HG03558 (cell line): ENCODE data around the gene SLAIN2.

ENCODE experiments used
- ATAC-seq: cut with Tn5 transposase; IDR thresholded peaks from one replicate; pipeline ENCODE4 v1.9.1; 2021; ENCODE audit warnings: moderate number of reproducible peaks; ENCODE audit not compliant: unreplicated experiment; ENCODE audit errors: extremely low read depth

Gene SLAIN2

GRCh38 chr4:48367016-48367415, 25.7 kb downstream of the SLAIN2 start:
- ATAC-seq: no peak

GRCh38 chr4:48368389-48368788, 27.1 kb downstream of the SLAIN2 start:
- ATAC-seq: no peak

GRCh38 chr4:48369248-48369647, 27.9 kb downstream of the SLAIN2 start:
- ATAC-seq: no peak

- no peak for ATAC-seq
Measured at GRCh38 chr4:48369771-48370170, 28.4 kb downstream of the SLAIN2 start.

- no peak for ATAC-seq
Measured at GRCh38 chr4:48370260-48371134, 29.2 kb downstream of the SLAIN2 start.

- ATAC-seq: no peak
Measured at GRCh38 chr4:48372272-48372671, 30.9 kb downstream of the SLAIN2 start.

- ATAC-seq: no peak
Measured at GRCh38 chr4:48375651-48376304, 34.4 kb downstream of the SLAIN2 start.

GRCh38 chr4:48379587-48380180, 38.4 kb downstream of the SLAIN2 start:
- no peak for ATAC-seq

- ATAC-seq: no peak
Measured at GRCh38 chr4:48380583-48381167, 39.3 kb downstream of the SLAIN2 start.

GRCh38 chr4:48388525-48389154, 47.3 kb downstream of the SLAIN2 start:
- ATAC-seq: no peak

GRCh38 chr4:48396043-48396442, 54.7 kb downstream of the SLAIN2 start:
- no peak for ATAC-seq

GRCh38 chr4:48400416-48400815, 59.1 kb downstream of the SLAIN2 start:
- ATAC-seq: no peak

GRCh38 chr4:48403358-48403757, 62.0 kb downstream of the SLAIN2 start:
- ATAC-seq: no peak

GRCh38 chr4:48403779-48404178, 62.5 kb downstream of the SLAIN2 start:
- no peak for ATAC-seq

- no peak for ATAC-seq
Measured at GRCh38 chr4:48405924-48406323, 64.6 kb downstream of the SLAIN2 start.

GRCh38 chr4:48409203-48409602, 67.9 kb downstream of the SLAIN2 start:
- ATAC-seq: no peak

- ATAC-seq: no peak
Measured at GRCh38 chr4:48410812-48411211, 69.5 kb downstream of the SLAIN2 start.

- ATAC-seq: no peak
Measured at GRCh38 chr4:48420144-48420543, 78.8 kb downstream of the SLAIN2 start.

GRCh38 chr4:48421101-48421500, 79.8 kb downstream of the SLAIN2 start:
- ATAC-seq: no peak

- ATAC-seq: no peak
Measured at GRCh38 chr4:48428926-48429325, 87.6 kb downstream of the SLAIN2 start.
